ENCODE data around the gene KRTAP4-6. TPM values are rescaled to one million over a fixed set of nuclear protein-coding genes. Genes with fewer than 3 reads are reported as not detected.

The KRTAP4-6 gene
- total RNA-seq, 1 donor from 2014 or later: not detected

GRCh38 chr17:41178843-41179616, 38.7 kb upstream of the KRTAP4-6 start:
- H3K27ac Mint-ChIP-seq (ENCODE audit: unreplicated experiment): no peak overlapping the region
- H3K4me3 Mint-ChIP-seq (ENCODE audit: unreplicated experiment): no peak overlapping the region
- no peaks in the 10 kb centered on the region for H3K27me3 Mint-ChIP-seq (ENCODE audit: unreplicated experiment)
- TF ChIP-seq CTCF (IDR thresholded peaks at IDR 0.05): no peak
- no peaks in the 10 kb centered on the region for H3K9me3 Mint-ChIP-seq (ENCODE audit: unreplicated experiment)
- no peaks in the 10 kb centered on the region for H3K36me3 Mint-ChIP-seq (ENCODE audit: unreplicated experiment)
- DNase-seq (ENCODE audit: extremely low spot score, unreplicated experiment): no peak
- H3K4me1 Mint-ChIP-seq (ENCODE audit: unreplicated experiment): no peaks in the 10 kb centered on the region

GRCh38 chr17:41178341-41178740, 38.0 kb upstream of the KRTAP4-6 start:
- Mint-ChIP-seq H3K4me3 (ENCODE audit: unreplicated experiment) (no peak overlapping the region), H3K36me3 (ENCODE audit: unreplicated experiment) (no peaks in the 10 kb centered on the region), H3K9me3 (ENCODE audit: unreplicated experiment) (no peaks in the 10 kb centered on the region), H3K27ac (ENCODE audit: unreplicated experiment) (no peak overlapping the region), H3K27me3 (ENCODE audit: unreplicated experiment) (no peaks in the 10 kb centered on the region), H3K4me1 (ENCODE audit: unreplicated experiment) (no peaks in the 10 kb centered on the region)
- no peak for DNase-seq (ENCODE audit: extremely low spot score, unreplicated experiment)
- TF ChIP-seq CTCF (IDR thresholded peaks at IDR 0.05): no peak

GRCh38 chr17:41177727-41178271, 37.5 kb upstream of the KRTAP4-6 start, which contains the start of gene KRTAP4-2:
Gene KRTAP4-2, minus strand, starts transcription at chr17:41178221. Its CDS starts 57 bp downstream, at chr17:41178164.
- Mint-ChIP-seq H3K4me1 (ENCODE audit: unreplicated experiment) (no peaks in the 10 kb centered on the region), H3K27me3 (ENCODE audit: unreplicated experiment) (no peaks in the 10 kb centered on the region), H3K4me3 (ENCODE audit: unreplicated experiment) (no peak within 1 kb of the TSS), H3K9me3 (ENCODE audit: unreplicated experiment) (no peaks in the 10 kb centered on the region), H3K27ac (ENCODE audit: unreplicated experiment) (no peak within 1 kb of the TSS), H3K36me3 (ENCODE audit: unreplicated experiment) (no peaks in the 10 kb centered on the region)
- no peak for TF ChIP-seq CTCF (IDR thresholded peaks at IDR 0.05)
- no peak for DNase-seq (ENCODE audit: extremely low spot score, unreplicated experiment)

GRCh38 chr17:41176744-41177387, 36.5 kb upstream of the KRTAP4-6 start:
- H3K4me1 Mint-ChIP-seq (ENCODE audit: unreplicated experiment): no peaks in the 10 kb centered on the region

More at GRCh38 chr17:41176744-41177387, 36.5 kb upstream of the KRTAP4-6 start:
- no peak for DNase-seq (ENCODE audit: extremely low spot score, unreplicated experiment)
- no peak for TF ChIP-seq CTCF (IDR thresholded peaks at IDR 0.05)
- no peak overlapping the region for H3K27ac Mint-ChIP-seq (ENCODE audit: unreplicated experiment)
- no peaks in the 10 kb centered on the region for H3K9me3 Mint-ChIP-seq (ENCODE audit: unreplicated experiment)
- no peaks in the 10 kb centered on the region for H3K36me3 Mint-ChIP-seq (ENCODE audit: unreplicated experiment)
- H3K4me3 Mint-ChIP-seq (ENCODE audit: unreplicated experiment): no peak overlapping the region
- H3K27me3 Mint-ChIP-seq (ENCODE audit: unreplicated experiment): no peaks in the 10 kb centered on the region

All from osteocyte (in vitro differentiated cells).